ENCODE results near the gene GRK3. TPM values are rescaled to one million over a fixed set of nuclear protein-coding genes. Genes with fewer than 3 reads are reported as not detected.
"Not testable (repeated sequence)": the region's sequence is repeated elsewhere in the genome, so short reads cannot be mapped to it uniquely, and the experiment has no call there.

Gene GRK3
- total and polyA plus RNA-seq, 10 of the 15 experiments (the other 5 are each of a cell fraction or from before 2014, with no cell fraction given), result 3.1 to 35.1 (median 14.7) TPM

DNA sequence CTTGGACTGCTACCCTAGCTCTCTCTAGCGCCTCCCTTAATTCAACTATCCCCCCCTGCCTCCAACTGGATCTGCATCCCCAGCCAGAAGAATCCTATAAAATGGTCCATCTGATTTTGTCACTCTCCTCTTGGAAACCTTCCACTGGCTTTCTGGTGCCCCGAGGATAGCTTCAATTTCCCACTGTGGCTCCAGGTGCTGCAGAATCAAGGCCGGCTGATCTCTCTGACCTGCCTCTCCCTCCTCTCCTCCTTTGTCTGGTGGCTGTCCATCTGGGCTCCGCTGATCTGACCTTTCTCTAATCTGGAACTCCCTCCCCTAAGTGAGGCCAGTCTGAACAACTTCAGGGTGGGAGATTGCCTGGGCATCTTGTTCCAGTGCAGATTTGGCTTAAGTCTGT lies 6.1 kb upstream of the GRK3 start (continued):
- TF ChIP-seq PAX8 (IDR thresholded peaks at IDR 0.05) (no peak), ZBED1 (IDR thresholded peaks at IDR 0.05; ENCODE audit: borderline replicate concordance) (no peak), NRF1 (conservative IDR thresholded peaks at IDR 0.05; ENCODE audit: low read depth, low read length) (no peak), NR2C1 (IDR thresholded peaks at IDR 0.05) (no peak), SPI1 (IDR thresholded peaks at IDR 0.05; ENCODE audit: borderline replicate concordance, insufficient read depth, low read depth, low read length) (no peak), POLR2AphosphoS5 (IDR thresholded peaks at IDR 0.05; ENCODE audit: low read length) (no peak)
- TF ChIP-seq, protein P1, sequence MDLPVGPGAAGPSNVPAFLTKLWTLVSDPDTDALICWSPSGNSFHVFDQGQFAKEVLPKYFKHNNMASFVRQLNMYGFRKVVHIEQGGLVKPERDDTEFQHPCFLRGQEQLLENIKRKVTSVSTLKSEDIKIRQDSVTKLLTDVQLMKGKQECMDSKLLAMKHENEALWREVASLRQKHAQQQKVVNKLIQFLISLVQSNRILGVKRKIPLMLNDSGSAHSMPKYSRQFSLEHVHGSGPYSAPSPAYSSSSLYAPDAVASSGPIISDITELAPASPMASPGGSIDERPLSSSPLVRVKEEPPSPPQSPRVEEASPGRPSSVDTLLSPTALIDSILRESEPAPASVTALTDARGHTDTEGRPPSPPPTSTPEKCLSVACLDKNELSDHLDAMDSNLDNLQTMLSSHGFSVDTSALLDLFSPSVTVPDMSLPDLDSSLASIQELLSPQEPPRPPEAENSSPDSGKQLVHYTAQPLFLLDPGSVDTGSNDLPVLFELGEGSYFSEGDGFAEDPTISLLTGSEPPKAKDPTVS (IDR thresholded peaks at IDR 0.05; ENCODE audit: low read depth, low read length), result no peak
- TF ChIP-seq, protein P2, sequence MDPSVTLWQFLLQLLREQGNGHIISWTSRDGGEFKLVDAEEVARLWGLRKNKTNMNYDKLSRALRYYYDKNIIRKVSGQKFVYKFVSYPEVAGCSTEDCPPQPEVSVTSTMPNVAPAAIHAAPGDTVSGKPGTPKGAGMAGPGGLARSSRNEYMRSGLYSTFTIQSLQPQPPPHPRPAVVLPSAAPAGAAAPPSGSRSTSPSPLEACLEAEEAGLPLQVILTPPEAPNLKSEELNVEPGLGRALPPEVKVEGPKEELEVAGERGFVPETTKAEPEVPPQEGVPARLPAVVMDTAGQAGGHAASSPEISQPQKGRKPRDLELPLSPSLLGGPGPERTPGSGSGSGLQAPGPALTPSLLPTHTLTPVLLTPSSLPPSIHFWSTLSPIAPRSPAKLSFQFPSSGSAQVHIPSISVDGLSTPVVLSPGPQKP (IDR thresholded peaks at IDR 0.05; ENCODE audit: low read depth, low read length), result no peak

DNA sequence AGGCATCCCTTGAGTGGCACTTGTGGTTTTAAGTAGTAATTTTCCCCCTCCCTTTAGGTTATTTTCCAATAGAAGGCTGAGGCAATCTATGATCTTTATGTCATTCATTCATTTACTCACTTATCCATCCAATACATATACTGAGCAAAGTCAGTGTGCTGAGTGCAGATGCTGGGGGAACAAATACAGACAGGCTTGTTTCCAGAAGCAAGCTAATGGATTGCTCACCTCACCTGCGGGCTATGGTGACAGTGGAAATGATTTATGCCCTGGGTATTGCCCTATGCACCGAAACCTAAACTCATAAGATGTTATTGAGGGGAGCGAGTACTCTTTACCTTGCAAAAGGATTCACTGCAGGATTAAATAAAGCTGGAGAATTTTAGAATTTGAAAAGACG lies 4.6 kb upstream of the GRK3 start:
- ATAC-seq; H4K20me1 ChIP-seq (ENCODE audit: control insufficient read depth, insufficient read depth); H2AFZ ChIP-seq (ENCODE audit: control insufficient read depth, low read depth, low read length); H3K9me3 ChIP-seq (replicated peaks; ENCODE audit: control insufficient read depth, insufficient read depth, low read length); H3K9ac ChIP-seq (ENCODE audit: control insufficient read depth, insufficient read depth, low read length); FAIRE-seq; BruUV-seq (replicated peaks); H3K27ac ChIP-seq (ENCODE audit: control insufficient read depth, insufficient read depth); H3K79me2 ChIP-seq (ENCODE audit: control insufficient read depth, insufficient read depth, low read length); intact Hi-C loops (cut with micrococcal nuclease; ENCODE audit: unreplicated experiment); H3K27me3 ChIP-seq (replicated peaks in 1 of 2; ENCODE audit: control insufficient read depth in 2 of 2, insufficient read depth in 2 of 2, low read length in 1 of 2); DNase-seq (ENCODE audit: low read depth, low spot score); H3K4me3 ChIP-seq; H3K4me2 ChIP-seq (ENCODE audit: control insufficient read depth, insufficient read depth); H3K36me3 ChIP-seq (ENCODE audit: control insufficient read depth in 2 of 2, insufficient read depth in 2 of 2, low read length in 1 of 2): not testable (repeated sequence)
- ChIA-PET RAD21 (ENCODE audit: unreplicated experiment) (interaction anchor here (14.7 kb wide), 1 partner anchor 15 kb away, joined by 202 read pairs; no protein-coding TSS in a partner anchor), POLR2A (interaction anchor here (1.6 kb wide), 1 partner anchor 10 kb away, joined by 4 read pairs; no protein-coding TSS in a partner anchor), CTCF (interaction anchor here (1.7 to 3.0 kb wide), 2 partner anchors 15 to 18 kb away, joined by 5 to 14 read pairs; no protein-coding TSS in a partner anchor), SMC1A (ENCODE audit: uncharacterized antibody, unreplicated experiment) (interaction anchor here (0.9 to 12.1 kb wide), 4 partner anchors 8 to 108 kb away, joined by 3 to 170 read pairs (median 3); no protein-coding TSS in a partner anchor)
- in situ Hi-C loops (cut with MboI), result loop anchor here (5.0 kb wide), 1 partner anchor 212 kb away; no protein-coding TSS in a partner anchor
- WGBS (ENCODE audit: insufficient coverage, insufficient replicate concordance, low lambda C conversion rate, missing lambda C conversion rate), result 95% methylated on average over 4 of the region's 4 CpGs
- peaks cover 17% of the 10 kb centered on the region for H3K4me1 ChIP-seq (ENCODE audit: control insufficient read depth, insufficient read depth, low read length)

DNA sequence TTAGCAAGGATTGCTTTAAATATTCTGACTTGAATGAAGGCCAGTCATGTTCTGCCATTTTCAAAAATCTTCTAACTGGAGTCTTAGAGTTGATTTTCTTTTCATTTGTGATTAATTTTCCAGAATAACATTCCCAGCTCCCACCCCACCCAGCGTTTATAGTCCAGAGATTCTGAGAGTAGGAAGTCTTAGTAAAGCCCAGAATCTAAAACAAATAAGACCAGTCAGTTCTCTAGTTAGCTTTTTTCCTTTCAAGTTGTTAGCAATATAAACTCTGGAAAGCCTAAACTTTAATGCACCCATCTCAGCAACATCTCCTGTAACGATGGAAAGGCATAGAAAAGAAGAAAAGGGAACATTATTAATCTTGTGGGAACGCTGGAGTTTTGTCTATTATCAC lies 3.3 kb upstream of the GRK3 start:
- ChIA-PET SMC1A (ENCODE audit: uncharacterized antibody, unreplicated experiment) (interaction anchor here (1.1 to 12.1 kb wide), 3 partner anchors 10 to 66 kb away, joined by 4 to 170 read pairs (median 7); no protein-coding TSS in a partner anchor), RAD21 (ENCODE audit: unreplicated experiment) (interaction anchor here (1.4 to 14.7 kb wide), 3 partner anchors 9 to 17 kb away, joined by 3 to 202 read pairs (median 4); no protein-coding TSS in a partner anchor), CTCF (interaction anchor here (1.4 to 1.8 kb wide), 2 partner anchors 8 to 17 kb away, joined by 3 to 8 read pairs; no protein-coding TSS in a partner anchor)
- H3K4me1 ChIP-seq (ENCODE audit: control insufficient read depth, insufficient read depth, low read length), result peaks cover 17% of the 10 kb centered on the region
- H3K27me3 ChIP-seq (replicated peaks in 1 of 2; ENCODE audit: control insufficient read depth in 2 of 2, insufficient read depth in 2 of 2, low read length in 1 of 2); ATAC-seq; intact Hi-C loops (cut with micrococcal nuclease; ENCODE audit: unreplicated experiment); in situ Hi-C loops (cut with MboI); H2AFZ ChIP-seq (ENCODE audit: control insufficient read depth, low read depth, low read length); H4K20me1 ChIP-seq (ENCODE audit: control insufficient read depth, insufficient read depth); H3K9me3 ChIP-seq (replicated peaks; ENCODE audit: control insufficient read depth, insufficient read depth, low read length); H3K9ac ChIP-seq (ENCODE audit: control insufficient read depth, insufficient read depth, low read length); POLR2A ChIA-PET; H3K4me2 ChIP-seq (ENCODE audit: control insufficient read depth, insufficient read depth); DNase-seq (ENCODE audit: low read depth, low spot score); FAIRE-seq; H3K27ac ChIP-seq (ENCODE audit: control insufficient read depth, insufficient read depth); H3K36me3 ChIP-seq (ENCODE audit: control insufficient read depth in 2 of 2, insufficient read depth in 2 of 2, low read length in 1 of 2); BruUV-seq (replicated peaks); H3K4me3 ChIP-seq: not testable (repeated sequence)
- H3K79me2 ChIP-seq (ENCODE audit: control insufficient read depth, insufficient read depth, low read length), result peaks cover 13% of the 10 kb centered on the region
- WGBS (ENCODE audit: insufficient coverage, insufficient replicate concordance, low lambda C conversion rate, missing lambda C conversion rate), result 56% methylated on average over 3 of the region's 3 CpGs

Data from GM12878 (cell line).